ENCODE data around the gene GUCD1. TPM values are rescaled to one million over a fixed set of nuclear protein-coding genes. Genes with fewer than 3 reads are reported as not detected.

GUCD1 gene
- total and polyA plus RNA-seq, 2 of the 13 experiments (the other 11 are each of a cell fraction or from before 2014, with no cell fraction given): 128 to 245 TPM

DNA sequence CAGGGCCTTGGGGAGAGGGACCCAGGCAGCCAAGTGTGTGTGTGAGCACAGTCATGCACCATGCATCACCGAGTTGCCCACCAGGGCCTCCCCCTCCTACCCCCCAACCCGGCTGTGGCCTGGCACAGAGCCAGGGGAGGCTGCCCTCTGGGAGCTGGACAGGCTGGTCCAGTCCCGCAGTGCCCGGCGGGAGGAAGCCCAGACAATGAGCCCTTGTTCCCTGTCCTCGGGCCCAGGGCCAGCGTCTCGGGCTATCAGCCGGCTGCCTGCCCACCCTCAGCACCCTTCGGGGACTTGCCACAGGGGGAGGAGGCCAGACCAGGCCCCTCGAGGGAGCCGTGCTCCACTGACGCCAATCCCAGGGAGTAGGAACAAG is 33.4 kb upstream of the GUCD1 start (continued):
- TF ChIP-seq TAF15 (IDR thresholded peaks at IDR 0.05; ENCODE audit: low read depth, low read length, poor library complexity, severe bottlenecking): peak; percentile 10
- TF ChIP-seq LCORL (IDR thresholded peaks at IDR 0.05): 0 out of 2 replicates have a peak, but pooled peaks have one; percentile 24
- TF ChIP-seq LCORL (CRISPR knock-in tag; IDR thresholded peaks at IDR 0.05): no peak
- TF ChIP-seq RBFOX2 (IDR thresholded peaks at IDR 0.05; ENCODE audit: low read depth, low read length): peak; percentile 80
- TF ChIP-seq HNRNPL (IDR thresholded peaks at IDR 0.05; ENCODE audit: low read depth, low read length): peak; percentile 97
- TF ChIP-seq RBM39 (IDR thresholded peaks at IDR 0.05; ENCODE audit: low read depth, low read length, poor library complexity, severe bottlenecking): peak; percentile 52
- TF ChIP-seq XRCC5 (optimal IDR thresholded peaks at IDR 0.05; ENCODE audit: low read length): peak; percentile 57
- TF ChIP-seq POLR2G (IDR thresholded peaks at IDR 0.05; ENCODE audit: low read depth, low read length): peak; percentile 44; the same call in 1 of the 2 replicates
- peak; percentile 43; the same call in 1 of the 2 replicates for TF ChIP-seq NFIC (IDR thresholded peaks at IDR 0.05; ENCODE audit: low read length)
- no peak for TF ChIP-seq SNAPC5 (CRISPR knock-in tag; IDR thresholded peaks at IDR 0.05; ENCODE audit: borderline replicate concordance)
- no peak for TF ChIP-seq NKX3-1 (CRISPR knock-in tag; IDR thresholded peaks at IDR 0.05)
- 0 out of 2 replicates have a peak, but pooled peaks have one; percentile 57 for TF ChIP-seq PCBP1 (IDR thresholded peaks at IDR 0.05; ENCODE audit: borderline replicate concordance, low read depth, low read length)
- TF ChIP-seq ZNF687 (CRISPR knock-in tag; IDR thresholded peaks at IDR 0.05): peak; percentile 63
- TF ChIP-seq HNRNPLL (IDR thresholded peaks at IDR 0.05; ENCODE audit: low read depth, low read length, poor library complexity, severe bottlenecking): peak; percentile 40
- TF ChIP-seq, protein P1, sequence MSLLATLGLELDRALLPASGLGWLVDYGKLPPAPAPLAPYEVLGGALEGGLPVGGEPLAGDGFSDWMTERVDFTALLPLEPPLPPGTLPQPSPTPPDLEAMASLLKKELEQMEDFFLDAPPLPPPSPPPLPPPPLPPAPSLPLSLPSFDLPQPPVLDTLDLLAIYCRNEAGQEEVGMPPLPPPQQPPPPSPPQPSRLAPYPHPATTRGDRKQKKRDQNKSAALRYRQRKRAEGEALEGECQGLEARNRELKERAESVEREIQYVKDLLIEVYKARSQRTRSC (CRISPR knock-in tag; IDR thresholded peaks at IDR 0.05; ENCODE audit: low read depth): no peak
- no peak for TF ChIP-seq LRRFIP1 (CRISPR knock-in tag; conservative IDR thresholded peaks at IDR 0.05)
- TF ChIP-seq ZBTB42 (CRISPR knock-in tag; IDR thresholded peaks at IDR 0.05): no peak
